ENCODE measurements around the gene RPS15.

The RPS15 gene

GRCh38 chr19:1471515-1472160 lies 33.4 kb downstream of the RPS15 start:
- no peak overlapping the region for H3K4me3 ChIP-seq (ENCODE audit: low read depth, low read length)
- no peak for DNase-seq (ENCODE audit: low read depth)
- TF ChIP-seq CTCF (IDR thresholded peaks at IDR 0.05; ENCODE audit: insufficient read depth, low read depth, low read length, missing control alignments): no peak

- no peak for TF ChIP-seq CTCF (IDR thresholded peaks at IDR 0.05; ENCODE audit: insufficient read depth, low read depth, low read length, missing control alignments)
- no peak overlapping the region for H3K4me3 ChIP-seq (ENCODE audit: low read depth, low read length)
- DNase-seq (ENCODE audit: low read depth): no peak
Observed at GRCh38 chr19:1472231-1473084, 34.3 kb downstream of the RPS15 start.

GRCh38 chr19:1473085-1473851 lies 35.1 kb downstream of the RPS15 start:
- no peak overlapping the region for H3K4me3 ChIP-seq (ENCODE audit: low read depth, low read length)
- no peak for TF ChIP-seq CTCF (IDR thresholded peaks at IDR 0.05; ENCODE audit: insufficient read depth, low read depth, low read length, missing control alignments)
- no peak for DNase-seq (ENCODE audit: low read depth)

- TF ChIP-seq CTCF (IDR thresholded peaks at IDR 0.05; ENCODE audit: insufficient read depth, low read depth, low read length, missing control alignments): no peak
- DNase-seq (ENCODE audit: low read depth): no peak
- no peak overlapping the region for H3K4me3 ChIP-seq (ENCODE audit: low read depth, low read length)
Observed at GRCh38 chr19:1474011-1474764, 36.0 kb downstream of the RPS15 start.

GRCh38 chr19:1474765-1475351 lies 36.7 kb downstream of the RPS15 start:
- no peak for DNase-seq (ENCODE audit: low read depth)
- no peak for TF ChIP-seq CTCF (IDR thresholded peaks at IDR 0.05; ENCODE audit: insufficient read depth, low read depth, low read length, missing control alignments)
- no peak overlapping the region for H3K4me3 ChIP-seq (ENCODE audit: low read depth, low read length)

All from GM12865 (cell line).